Gastroesophageal sphincter (tissue), 3 donors: ENCODE data around the gene POLR3K.

Experiments used
- EP300 ChIP-seq: sonication (generic); formaldehyde crosslinking; IDR thresholded peaks from one replicate; pipeline ENCODE4 v1.6.1; 2017; ENCODE audit warnings: antibody characterized with exemption, mild to moderate bottlenecking
- TF ChIP-seq, protein P1 (sequence below), 4 experiments: fragments of 200-600 bp in 2 of 4; fragments of 450-650 bp in 2 of 4; sonication (generic) in 1 of 4; IDR thresholded peaks; one replicate each; pipeline ENCODE4 v1.5.1; 2017 to 2019; ENCODE audit warnings: antibody characterized with exemption in 4 of 4, mild to moderate bottlenecking in 2 of 4, moderate library complexity in 2 of 4

GRCh38 chr16:53346-54236 lies at the start of gene POLR3K, which contains the start of gene SNRNP25:
- no peak for TF ChIP-seq EP300
- TF ChIP-seq, protein P1, sequence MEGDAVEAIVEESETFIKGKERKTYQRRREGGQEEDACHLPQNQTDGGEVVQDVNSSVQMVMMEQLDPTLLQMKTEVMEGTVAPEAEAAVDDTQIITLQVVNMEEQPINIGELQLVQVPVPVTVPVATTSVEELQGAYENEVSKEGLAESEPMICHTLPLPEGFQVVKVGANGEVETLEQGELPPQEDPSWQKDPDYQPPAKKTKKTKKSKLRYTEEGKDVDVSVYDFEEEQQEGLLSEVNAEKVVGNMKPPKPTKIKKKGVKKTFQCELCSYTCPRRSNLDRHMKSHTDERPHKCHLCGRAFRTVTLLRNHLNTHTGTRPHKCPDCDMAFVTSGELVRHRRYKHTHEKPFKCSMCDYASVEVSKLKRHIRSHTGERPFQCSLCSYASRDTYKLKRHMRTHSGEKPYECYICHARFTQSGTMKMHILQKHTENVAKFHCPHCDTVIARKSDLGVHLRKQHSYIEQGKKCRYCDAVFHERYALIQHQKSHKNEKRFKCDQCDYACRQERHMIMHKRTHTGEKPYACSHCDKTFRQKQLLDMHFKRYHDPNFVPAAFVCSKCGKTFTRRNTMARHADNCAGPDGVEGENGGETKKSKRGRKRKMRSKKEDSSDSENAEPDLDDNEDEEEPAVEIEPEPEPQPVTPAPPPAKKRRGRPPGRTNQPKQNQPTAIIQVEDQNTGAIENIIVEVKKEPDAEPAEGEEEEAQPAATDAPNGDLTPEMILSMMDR (IDR thresholded peaks at IDR 0.05), result no peak
